GM21367 (cell line): ENCODE data around the gene POU2AF1.

Experiments used
- ATAC-seq: cut with Tn5 transposase; IDR thresholded peaks from one replicate; pipeline ENCODE4 v1.9.1; 2021; ENCODE audit not compliant: unreplicated experiment

Gene POU2AF1

GRCh38 chr11:111361874-111362273 is 17.2 kb downstream of the POU2AF1 start:
- ATAC-seq, result no peak

GRCh38 chr11:111361052-111361801 is 17.8 kb downstream of the POU2AF1 start:
- no peak for ATAC-seq

- no peak for ATAC-seq
Observed at GRCh38 chr11:111360150-111361043, 18.7 kb downstream of the POU2AF1 start.

GRCh38 chr11:111359223-111360149 is 19.6 kb downstream of the POU2AF1 start:
- ATAC-seq, result no peak

- no peak for ATAC-seq
Observed at GRCh38 chr11:111358038-111359001, 20.8 kb downstream of the POU2AF1 start.

GRCh38 chr11:111357150-111358037 is 21.7 kb downstream of the POU2AF1 start:
- no peak for ATAC-seq

GRCh38 chr11:111356660-111357048 is 22.4 kb downstream of the POU2AF1 start:
- no peak for ATAC-seq

GRCh38 chr11:111355956-111356659 is 23.0 kb downstream of the POU2AF1 start:
- no peak for ATAC-seq

- no peak for ATAC-seq
Observed at GRCh38 chr11:111355101-111355500, 24.0 kb downstream of the POU2AF1 start.

GRCh38 chr11:111354601-111354891 is 24.5 kb downstream of the POU2AF1 start:
- no peak for ATAC-seq

GRCh38 chr11:111353776-111354600 is 25.1 kb downstream of the POU2AF1 start:
- ATAC-seq, result no peak

- no peak for ATAC-seq
Observed at GRCh38 chr11:111352935-111353710, 26.0 kb downstream of the POU2AF1 start.

GRCh38 chr11:111352231-111352746 is 26.8 kb downstream of the POU2AF1 start:
- no peak for ATAC-seq

- ATAC-seq, result no peak
Observed at GRCh38 chr11:111351374-111352055, 27.6 kb downstream of the POU2AF1 start.

GRCh38 chr11:111350811-111351210 is 28.3 kb downstream of the POU2AF1 start:
- no peak for ATAC-seq

- ATAC-seq, result no peak
Observed at GRCh38 chr11:111349191-111349695, 29.8 kb downstream of the POU2AF1 start.
